Left lung (tissue), 10 donors: Measurements from ENCODE around the gene CTIF. TPM values are rescaled to one million over a fixed set of nuclear protein-coding genes. Genes with fewer than 3 reads are reported as not detected.

Experiments used
- ATAC-seq: fragments of 200-7000 bp; cut with Tn5 transposase; one replicate; pipeline ENCODE4 v1.9.1; 2020; ENCODE audit warnings: moderate library complexity
- DNase-seq, 4 donors: peaks; one replicate each; pipeline ENCODE4 v3.0.0-alpha.2; 2013 to 2020
- H3K27ac ChIP-seq, 2 donors: fragments of 200-600 bp; sonication (generic) in 1 of 2; one replicate each; pipeline versions ENCODE4 v1.5.0 to v1.8.0; 2020 to 2021
- H3K27me3 ChIP-seq, 2 donors: fragments of 200-600 bp; sonication (generic) in 1 of 2; one replicate each; pipeline versions ENCODE4 v1.5.0 to v1.8.0; 2020 to 2021
- H3K36me3 ChIP-seq, 2 donors: fragments of 200-600 bp; sonication (generic) in 1 of 2; one replicate each; pipeline versions ENCODE4 v1.5.0 to v1.8.0; 2020 to 2021
- H3K4me1 ChIP-seq, 2 donors: fragments of 200-600 bp; one replicate each; pipeline ENCODE4 v1.8.0; 2021
- H3K4me3 ChIP-seq, 2 donors: fragments of 200-600 bp; sonication (generic) in 1 of 2; one replicate each; pipeline versions ENCODE4 v1.5.0 to v1.8.0; 2020 to 2021; ENCODE audit warnings: mild to moderate bottlenecking in 1 of 2
- H3K9me3 ChIP-seq, 2 donors: fragments of 200-600 bp; sonication (generic) in 1 of 2; one replicate each; pipeline versions ENCODE4 v1.5.0 to v1.8.0; 2020 to 2021
- CTCF ChIP-seq, 2 donors: fragments of 200-600 bp; sonication (generic) in 1 of 2; IDR thresholded peaks; one replicate each; pipeline versions ENCODE4 v1.5.0 to v1.8.0; 2021; ENCODE audit warnings: antibody characterized with exemption in 2 of 2
- intact Hi-C, 2 donors: fragments of 100-400 bp; cut with DNase I; formaldehyde crosslinking; loops; one replicate each; pipeline versions ENCODE4 v1.11.2 to v1.14.2; 2022
- polyA plus RNA-seq, 6 donors: library from polyadenylated mRNA; unstranded; fragments of 120-200 nt; gene quantifications; one replicate each; pipeline ENCODE4 v1.2.1, GENCODE V29; 2013; ENCODE audit not compliant: insufficient read length in 6 of 6
- total RNA-seq, 2 donors: library from RNA; stranded (reverse); fragmentation: NEBNext Ultra II Directional; extraction: Animal tissue kit (Norgen Biotek cat#: 25700); gene quantifications; one replicate each; pipeline ENCODE4 v1.2.1, GENCODE V29; 2021
- donor health status: DM: no; HTN: yes; CAD: no.
- donor health status: DM: no; HTN: no; CAD: no.

Gene CTIF
- total and polyA plus RNA-seq, 8 donors, result 24.9 to 46.1 (median 34.9) TPM

DNA sequence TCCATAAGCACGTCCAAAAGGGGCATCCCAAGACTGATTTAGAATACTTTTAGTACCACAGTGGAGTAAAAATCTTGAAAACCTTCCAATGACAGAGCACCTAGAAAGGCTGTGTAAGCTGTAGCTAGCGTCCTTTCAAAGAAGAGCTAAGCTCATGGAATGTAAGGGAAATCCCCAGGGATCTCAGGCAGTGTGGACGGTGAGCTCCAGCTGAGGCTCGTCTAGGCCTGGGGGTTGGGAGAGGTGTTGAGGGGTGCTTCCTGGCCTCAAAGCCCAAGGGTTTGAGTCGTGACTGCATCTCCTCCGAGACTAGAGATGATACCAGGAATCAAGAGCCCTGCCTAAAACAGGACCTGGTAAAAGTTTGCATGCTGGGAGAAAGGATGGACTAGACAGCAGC lies 7.6 kb downstream of the CTIF start:
- Histone ChIP-seq H3K36me3 (no peaks in the 10 kb centered on the region), H3K27me3 (no peaks in the 10 kb centered on the region), H3K4me3 (no peak overlapping the region), H3K9me3 (no peaks in the 10 kb centered on the region), H3K4me1 (peaks cover 15 to 33% of the 10 kb centered on the region in 2 donors), H3K27ac (no peak overlapping the region)
- intact Hi-C loops, result no loop called here
- DNase-seq (no peak), ATAC-seq (no peak)
- TF ChIP-seq CTCF (IDR thresholded peaks at IDR 0.05), result no peak

- peaks cover 15 to 23% of the 10 kb centered on the region in 2 donors for H3K4me1 ChIP-seq
- intact Hi-C loops, result no loop called here
- no peaks in the 10 kb centered on the region for H3K36me3 ChIP-seq
- no peaks in the 10 kb centered on the region for H3K27me3 ChIP-seq
- DNase-seq (no peak), ATAC-seq (no peak)
- no peak overlapping the region for H3K4me3 ChIP-seq
- no peak for TF ChIP-seq CTCF (IDR thresholded peaks at IDR 0.05)
- H3K27ac ChIP-seq, result no peak overlapping the region
- no peaks in the 10 kb centered on the region for H3K9me3 ChIP-seq
Observed at GRCh38 chr18:48547531-48547981, 8.7 kb downstream of the CTIF start.

DNA sequence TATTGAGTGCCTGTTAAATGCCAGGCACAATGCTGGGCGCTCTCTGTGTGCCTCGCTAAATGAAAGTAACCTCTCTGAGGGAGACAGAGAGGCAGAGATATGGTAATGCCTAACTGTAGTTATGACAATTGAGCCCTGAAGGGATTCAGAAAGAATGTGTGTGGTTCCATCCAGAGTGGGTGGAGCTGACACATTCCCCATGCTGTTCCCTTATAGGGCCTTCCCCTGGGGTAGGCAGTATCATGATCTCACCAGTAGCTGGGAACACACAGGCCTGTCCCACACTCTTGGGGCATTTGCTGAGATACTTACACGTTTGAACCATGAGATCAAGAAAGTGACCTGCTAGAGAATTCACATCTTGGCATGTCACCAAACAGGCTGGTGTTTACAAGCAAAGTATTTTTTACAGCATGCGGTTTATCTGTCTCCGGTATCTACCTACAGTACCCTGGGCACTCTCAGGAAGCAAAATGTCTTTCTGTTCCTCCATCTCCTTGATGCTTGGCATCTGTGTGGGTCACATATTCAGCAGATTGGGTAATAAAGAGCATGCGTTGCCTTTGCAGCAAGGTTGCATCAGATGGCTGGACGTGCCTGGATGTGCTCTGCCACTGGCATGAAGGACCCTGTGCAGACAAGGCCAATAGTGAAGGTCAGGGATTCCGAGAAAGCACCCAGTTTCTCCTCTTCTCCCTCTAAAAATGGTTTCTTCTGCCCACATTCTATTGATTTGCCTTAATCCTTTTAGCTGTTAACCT lies 9.4 kb downstream of the CTIF start:
- Histone ChIP-seq H3K27me3 (no peaks in the 10 kb centered on the region), H3K4me3 (no peak overlapping the region), H3K36me3 (no peaks in the 10 kb centered on the region), H3K27ac (no peak overlapping the region), H3K4me1 (peaks cover 15 to 22% of the 10 kb centered on the region in 2 donors), H3K9me3 (no peaks in the 10 kb centered on the region)
- intact Hi-C loops, result no loop called here
- TF ChIP-seq CTCF (IDR thresholded peaks at IDR 0.05), result no peak
- ATAC-seq (peak; percentile 53), DNase-seq (no peak)

- H3K27ac ChIP-seq, result no peak overlapping the region
- no peak for TF ChIP-seq CTCF (IDR thresholded peaks at IDR 0.05)
- intact Hi-C loops, result no loop called here
Observed at GRCh38 chr18:48548921-48549320, 10.1 kb downstream of the CTIF start.

GRCh38 chr18:48550101-48550729 lies 11.4 kb downstream of the CTIF start:
- Histone ChIP-seq H3K4me1 (peaks cover 11 to 20% of the 10 kb centered on the region in 2 donors), H3K36me3 (no peaks in the 10 kb centered on the region), H3K27ac (no peak overlapping the region), H3K27me3 (no peaks in the 10 kb centered on the region), H3K9me3 (no peaks in the 10 kb centered on the region), H3K4me3 (no peak overlapping the region)
- intact Hi-C loops, result no loop called here
- TF ChIP-seq CTCF (IDR thresholded peaks at IDR 0.05), result no peak
- ATAC-seq, result no peak
- no peak for DNase-seq

More at GRCh38 chr18:48548921-48549320, 10.1 kb downstream of the CTIF start:
- ATAC-seq (no peak), DNase-seq (no peak)
- H3K4me1 ChIP-seq, result peaks cover 15 to 22% of the 10 kb centered on the region in 2 donors
- no peaks in the 10 kb centered on the region for H3K36me3 ChIP-seq
- no peak overlapping the region for H3K4me3 ChIP-seq
- no peaks in the 10 kb centered on the region for H3K9me3 ChIP-seq
- no peaks in the 10 kb centered on the region for H3K27me3 ChIP-seq
